ENCODE data around the gene WDR7.

GRCh38 chr18:56651771-56652092 lies 573 bp downstream of the WDR7 start:
- no peak for TF ChIP-seq CTCF (IDR thresholded peaks at IDR 0.05)
- no peak for TF ChIP-seq POLR2A (IDR thresholded peaks at IDR 0.05)
